ENCODE data around the gene HOTAIR. TPM values are rescaled to one million over a fixed set of nuclear protein-coding genes. Genes with fewer than 3 reads are reported as not detected.

The HOTAIR gene
- total and polyA plus RNA-seq, 4 donors, result not detected

GRCh38 chr12:53953831-53954693 is 20.7 kb downstream of the HOTAIR start:
- Histone ChIP-seq H3K4me3 (ENCODE audit: low read depth in 1 of 3, low read length in 3 of 3) (no peak overlapping the region), H3K27ac (ENCODE audit: low read depth in 1 of 2, low read length in 2 of 2) (no peak overlapping the region), H3K36me3 (ENCODE audit: control insufficient read depth in 4 of 4, insufficient read depth in 3 of 4, low read depth in 1 of 4, low read length in 3 of 4) (no peaks in the 10 kb centered on the region), H3K9me3 (ENCODE audit: control insufficient read depth in 4 of 4, low read length in 3 of 4) (peaks cover 0 to 4% (median 0%) of the 10 kb centered on the region in 4 donors), H3K27me3 (ENCODE audit: control insufficient read depth in 4 of 4, insufficient read depth in 4 of 4, low read length in 3 of 4) (peaks cover 12 to 38% (median 28%) of the 10 kb centered on the region in 4 donors), H3K4me1 (ENCODE audit: control insufficient read depth in 4 of 4, insufficient read depth in 4 of 4, low read length in 3 of 4) (peaks cover 0 to 2% (median 0%) of the 10 kb centered on the region in 4 donors), H3K9ac (ENCODE audit: low read depth in 1 of 2, low read length in 2 of 2) (no peak overlapping the region)
- no peak for TF ChIP-seq GABPA (IDR thresholded peaks at IDR 0.05 in 1 of 2, conservative IDR thresholded peaks at IDR 0.05 in 1 of 2)
- DNase-seq (ENCODE audit: low spot score), result no peak
- WGBS, result 7% methylated on average over 19 of the region's 19 CpGs

- peaks cover 0 to 2% (median 0%) of the 10 kb centered on the region in 4 donors for H3K4me1 ChIP-seq (ENCODE audit: control insufficient read depth in 4 of 4, insufficient read depth in 4 of 4, low read length in 3 of 4)
- no peak for DNase-seq (ENCODE audit: low spot score)
- no peak overlapping the region for H3K9ac ChIP-seq (ENCODE audit: low read depth in 1 of 2, low read length in 2 of 2)
- TF ChIP-seq CTCF (IDR thresholded peaks at IDR 0.05; ENCODE audit: low read depth, low read length, missing input control), result no peak
- TF ChIP-seq, protein P1, sequence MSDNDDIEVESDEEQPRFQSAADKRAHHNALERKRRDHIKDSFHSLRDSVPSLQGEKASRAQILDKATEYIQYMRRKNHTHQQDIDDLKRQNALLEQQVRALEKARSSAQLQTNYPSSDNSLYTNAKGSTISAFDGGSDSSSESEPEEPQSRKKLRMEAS (IDR thresholded peaks at IDR 0.05), result no peak
- no peak for TF ChIP-seq JUND (IDR thresholded peaks at IDR 0.05)
- TF ChIP-seq NR2F2 (IDR thresholded peaks at IDR 0.05), result no peak
- no peak for TF ChIP-seq FOXA1 (IDR thresholded peaks at IDR 0.05)
- TF ChIP-seq, protein P2, sequence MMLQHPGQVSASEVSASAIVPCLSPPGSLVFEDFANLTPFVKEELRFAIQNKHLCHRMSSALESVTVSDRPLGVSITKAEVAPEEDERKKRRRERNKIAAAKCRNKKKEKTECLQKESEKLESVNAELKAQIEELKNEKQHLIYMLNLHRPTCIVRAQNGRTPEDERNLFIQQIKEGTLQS (IDR thresholded peaks at IDR 0.05), result no peak
- TF ChIP-seq EGR1 (IDR thresholded peaks at IDR 0.05; ENCODE audit: low read depth in 2 of 2), result no peak
- no peak for TF ChIP-seq ZBTB33 (IDR thresholded peaks at IDR 0.05)
- no peak for TF ChIP-seq HNF4A (conservative IDR thresholded peaks at IDR 0.05)
- no peak for TF ChIP-seq SP1 (IDR thresholded peaks at IDR 0.05)
- TF ChIP-seq REST (IDR thresholded peaks at IDR 0.05), result no peak
- TF ChIP-seq TAF1 (conservative IDR thresholded peaks at IDR 0.05), result no peak
- no peak for TF ChIP-seq FOXA2 (IDR thresholded peaks at IDR 0.05)
- TF ChIP-seq YY1 (IDR thresholded peaks at IDR 0.05), result no peak
- H3K36me3 ChIP-seq (ENCODE audit: control insufficient read depth in 4 of 4, insufficient read depth in 3 of 4, low read depth in 1 of 4, low read length in 3 of 4), result no peaks in the 10 kb centered on the region
- H3K9me3 ChIP-seq (ENCODE audit: control insufficient read depth in 4 of 4, low read length in 3 of 4), result peaks cover 0 to 4% (median 0%) of the 10 kb centered on the region in 4 donors
- no peak overlapping the region for H3K27ac ChIP-seq (ENCODE audit: low read depth in 1 of 2, low read length in 2 of 2)
- WGBS, result 5% methylated on average over 38 of the region's 38 CpGs
- peaks cover 12 to 42% (median 27%) of the 10 kb centered on the region in 4 donors for H3K27me3 ChIP-seq (ENCODE audit: control insufficient read depth in 4 of 4, insufficient read depth in 4 of 4, low read length in 3 of 4)
- H3K4me3 ChIP-seq (ENCODE audit: low read depth in 1 of 3, low read length in 3 of 3), result no peak overlapping the region
These were observed 21.7 kb downstream of the HOTAIR start for GRCh38 chr12:53952871-53953734.
